IMR-90 (cell line): Measurements from ENCODE around the gene LAMA5. TPM values are rescaled to one million over a fixed set of nuclear protein-coding genes. Genes with fewer than 3 reads are reported as not detected.

ENCODE experiments used
- ATAC-seq: fragments of 200-7000 bp; cut with Tn5 transposase; 2 replicates; pipeline ENCODE4 v1.9.1; 2020; ENCODE audit warnings: low read depth, mild to moderate bottlenecking, moderate library complexity
- BruUV-seq: library from RNA; stranded (reverse); fragments of 400-500 nt; replicated peaks from 2 replicates; lab custom pipeline; 2021; lab: Mats Ljungman, UMichigan
- CTCF ChIA-PET: fragments of 300-600 bp; formaldehyde crosslinking; extraction: SDS; loops from one replicate; lab custom pipeline; 2021; ENCODE audit warnings: antibody characterized with exemption; lab: Yijun Ruan, JAX
- POLR2A ChIA-PET: fragments of 300-600 bp; sonication (Branson Sonifier 250); formaldehyde crosslinking; loops from one replicate; lab custom pipeline; 2022; ENCODE audit warnings: antibody characterized with exemption; ENCODE audit not compliant: unreplicated experiment; lab: Charles Lee
- DNase-seq: peaks from one replicate; pipeline ENCODE4 v3.0.0; 2013
- H2AFZ ChIP-seq: replicated peaks from 2 replicates; pipeline ENCODE3; 2013; ENCODE audit warnings: low read length, mild to moderate bottlenecking; ENCODE audit not compliant: poor library complexity
- H2AK5ac ChIP-seq: 2 replicates; pipeline ENCODE4 v1.6.1; 2013; ENCODE audit warnings: low read depth, low read length, inconsistent platforms
- H2AK9ac ChIP-seq: replicated peaks from 2 replicates; pipeline ENCODE3; 2013; ENCODE audit warnings: mild to moderate bottlenecking, low read depth, low read length, moderate library complexity; ENCODE audit not compliant: poor library complexity
- H2BK120ac ChIP-seq: 2 replicates; pipeline ENCODE4 v1.6.1; 2013; ENCODE audit warnings: low read depth, low read length, inconsistent platforms
- H2BK15ac ChIP-seq: 3 replicates; pipeline ENCODE4 v1.6.1; 2013; ENCODE audit warnings: low read depth, low read length, inconsistent platforms
- H2BK20ac ChIP-seq: 2 replicates; pipeline ENCODE4 v1.6.1; 2013; ENCODE audit warnings: low read depth, mild to moderate bottlenecking, inconsistent platforms, low read length, moderate library complexity
- H2BK5ac ChIP-seq: 2 replicates; pipeline ENCODE4 v1.6.1; 2013; ENCODE audit warnings: mild to moderate bottlenecking, low read depth, low read length, inconsistent platforms; ENCODE audit not compliant: poor library complexity, severe bottlenecking
- H3K14ac ChIP-seq: replicated peaks from 2 replicates; pipeline ENCODE4 v1.6.1; 2013; ENCODE audit warnings: low read depth, low read length, inconsistent platforms
- H3K18ac ChIP-seq: 2 replicates; pipeline ENCODE4 v1.6.1; 2013; ENCODE audit warnings: low read depth, low read length, control low read depth
- H3K23ac ChIP-seq: 2 replicates; pipeline ENCODE4 v1.6.1; 2013; ENCODE audit warnings: low read depth, low read length, inconsistent platforms
- H3K27ac ChIP-seq: 2 replicates; pipeline ENCODE4 v1.5.1; 2013; ENCODE audit warnings: mild to moderate bottlenecking, control low read depth, low read length; ENCODE audit not compliant: insufficient read depth
- H3K27me3 ChIP-seq: 2 replicates; pipeline ENCODE4 v1.6.1; 2013; ENCODE audit warnings: low read length; ENCODE audit not compliant: control insufficient read depth, insufficient read depth
- H3K36me3 ChIP-seq: 2 replicates; pipeline ENCODE4 v1.6.1; 2013; ENCODE audit warnings: low read length, mixed read lengths; ENCODE audit not compliant: control insufficient read depth, insufficient read depth
- H3K4ac ChIP-seq: 2 replicates; pipeline ENCODE4 v1.6.1; 2013; ENCODE audit warnings: low read depth, low read length, inconsistent platforms
- H3K4me1 ChIP-seq: 2 replicates; pipeline ENCODE4 v1.6.1; 2013; ENCODE audit warnings: low read length, mixed read lengths; ENCODE audit not compliant: control insufficient read depth, insufficient read depth
- H3K4me2 ChIP-seq: 2 replicates; pipeline ENCODE4 v1.6.1; 2013; ENCODE audit warnings: low read depth, mild to moderate bottlenecking, control low read depth, low read length, moderate library complexity
- H3K4me3 ChIP-seq: 2 replicates; pipeline ENCODE4 v1.5.1; 2013; ENCODE audit warnings: low read depth, mild to moderate bottlenecking, control low read depth, low read length, moderate library complexity; ENCODE audit not compliant: insufficient read depth
- H3K56ac ChIP-seq: 2 replicates; pipeline ENCODE4 v1.6.1; 2013; ENCODE audit warnings: low read length, inconsistent platforms; ENCODE audit not compliant: insufficient read depth; ENCODE audit errors: extremely low read depth
- H3K79me1 ChIP-seq, 2 experiments: 2 replicates each; pipeline ENCODE4 v1.6.1; 2013; ENCODE audit warnings: low read length in 2 of 2, inconsistent platforms in 1 of 2, low read depth in 1 of 2
- H3K9ac ChIP-seq: 2 replicates; pipeline ENCODE4 v1.6.1; 2013; ENCODE audit warnings: low read depth, low read length, control low read depth
- H3K9me1 ChIP-seq: 2 replicates; pipeline ENCODE4 v1.6.1; 2013; ENCODE audit warnings: low read length, inconsistent platforms; ENCODE audit not compliant: insufficient read depth
- H3K9me3 ChIP-seq: 2 replicates; pipeline ENCODE4 v1.6.1; 2013; ENCODE audit warnings: low read length; ENCODE audit not compliant: control insufficient read depth, insufficient read depth
- H4K20me1 ChIP-seq: 2 replicates; pipeline ENCODE4 v1.6.1; 2013; ENCODE audit warnings: low read length, inconsistent platforms; ENCODE audit not compliant: insufficient read depth
- H4K5ac ChIP-seq: 2 replicates; pipeline ENCODE4 v1.6.1; 2013; ENCODE audit warnings: mild to moderate bottlenecking, low read depth, low read length, control low read depth
- H4K8ac ChIP-seq, 2 experiments: 2 replicates each; pipeline ENCODE4 v1.6.1; 2013; ENCODE audit warnings: low read depth in 2 of 2, low read length in 2 of 2, control low read depth in 1 of 2, inconsistent platforms in 1 of 2
- H4K91ac ChIP-seq: 2 replicates; pipeline ENCODE4 v1.6.1; 2013; ENCODE audit warnings: low read depth, low read length, inconsistent platforms; ENCODE audit not compliant: insufficient read depth
- CHD1 ChIP-seq: IDR thresholded peaks from 2 replicates; pipeline ENCODE4 v1.6.1; 2012; ENCODE audit warnings: low read depth, low read length, improper control_type of control experiment
- MXI1 ChIP-seq: IDR thresholded peaks from 2 replicates; pipeline ENCODE4 v1.6.1; 2012; ENCODE audit warnings: low read depth, mild to moderate bottlenecking, low read length, moderate library complexity, borderline replicate concordance
- POLR2A ChIP-seq: IDR thresholded peaks from 2 replicates; pipeline ENCODE4 v1.6.1; 2012; ENCODE audit warnings: mild to moderate bottlenecking, low read depth, low read length
- RFX5 ChIP-seq: IDR thresholded peaks from 2 replicates; pipeline ENCODE4 v1.8.0; 2012; ENCODE audit warnings: low read depth, mild to moderate bottlenecking, low read length, moderate library complexity
- SMC3 ChIP-seq: fragments of 150-350 bp; IDR thresholded peaks from 2 replicates; pipeline ENCODE4 v1.6.1; 2016; ENCODE audit warnings: low read depth, mild to moderate bottlenecking, antibody characterized with exemption, low read length, moderate library complexity
- WGBS, 2 experiments: methylation state at CpG; one replicate each; pipeline versions ENCODE4 v1.1.5 to v1.1.7; 2013; ENCODE audit warnings: missing lambda C conversion rate in 2 of 2; ENCODE audit not compliant: insufficient read length in 1 of 2; ENCODE audit errors: extremely low coverage in 2 of 2; 5-methylcytosine and 5-hydroxymethylcytosine counted together
- dilution Hi-C: fragments of 300-500 bp; cut with HindIII; formaldehyde crosslinking; loops from one replicate; pipeline ENCODE4 v1.14.3; 2018; ENCODE audit warnings: low sequenced_read_pairs; ENCODE audit not compliant: unreplicated experiment
- in situ Hi-C: fragments of 300-500 bp; cut with MboI; formaldehyde crosslinking; loops from 3 replicates; pipeline ENCODE4 v1.14.3; 2019; ENCODE audit warnings: low sequenced_read_pairs, inconsistent platforms, mixed read lengths
- intact Hi-C: fragments of 100-400 bp; cut with micrococcal nuclease; formaldehyde crosslinking; loops from 2 replicates; pipeline ENCODE4 v1.10.0; 2022
- polyA plus RNA-seq, 3 experiments: library from polyadenylated mRNA; depleted of rRNA; stranded (reverse); fragments of >200 nt; gene quantifications; 2 replicates each; pipeline ENCODE4 v1.2.3, GENCODE V29; 2012; ENCODE audit warnings: low replicate concordance in 1 of 3
- total RNA-seq: library from RNA; depleted of rRNA; stranded (reverse); fragments of >200 nt; gene quantifications from 2 replicates; pipeline ENCODE4 v1.2.3, GENCODE V29; 2012
- TF ChIP-seq, protein P1 (sequence below): fragments of 150-350 bp; IDR thresholded peaks from 2 replicates; pipeline ENCODE4 v1.6.1; 2017; ENCODE audit warnings: mild to moderate bottlenecking, antibody characterized with exemption, low read length, low read depth

Gene LAMA5
- total and polyA plus RNA-seq, 2 of the 4 experiments (the other 2 are of a cell fraction), result 0.90 to 7.3 TPM

- Histone ChIP-seq H4K91ac (no peak overlapping the region), H3K9me3 (no peaks in the 10 kb centered on the region), H2BK120ac (no peak overlapping the region), H3K4me1 (no peaks in the 10 kb centered on the region), H3K79me1 (peaks cover 19 to 36% of the 10 kb centered on the region in 2 experiments), H3K9me1 (0 out of 2 replicates have a peak, but pooled peaks cover 8% of the 10 kb centered on the region), H2BK15ac (no peak overlapping the region), H2AFZ (no peak overlapping the region), H3K23ac (no peak overlapping the region), H3K27me3 (no peaks in the 10 kb centered on the region), H4K5ac (no peak overlapping the region), H3K9ac (no peak overlapping the region), H2BK5ac (no peak overlapping the region), H4K8ac (no peak overlapping the region), H3K14ac (no peak overlapping the region), H2AK9ac (no peak overlapping the region), H3K56ac (no peak overlapping the region), H3K18ac (no peak overlapping the region), H3K4ac (no peak overlapping the region), H2BK20ac (no peak overlapping the region), H3K4me3 (no peak overlapping the region), H3K27ac (no peak overlapping the region), H3K4me2 (no peak overlapping the region), H4K20me1 (peaks cover 37% of the 10 kb centered on the region), H2AK5ac (no peak overlapping the region), H3K36me3 (peaks cover 47% of the 10 kb centered on the region)
- in situ Hi-C loops, result loop anchor here (25.0 kb wide), 1 partner anchor 381 kb away; no protein-coding TSS in a partner anchor
- ATAC-seq (no peak), DNase-seq (no peak)
- BruUV-seq, result no TSS peak
- POLR2A ChIA-PET, result no interaction called here
- CTCF ChIA-PET, result no interaction called here
- no peak for TF ChIP-seq CHD1
- TF ChIP-seq MXI1, result no peak
- no peak for TF ChIP-seq SMC3
- TF ChIP-seq, protein P1, sequence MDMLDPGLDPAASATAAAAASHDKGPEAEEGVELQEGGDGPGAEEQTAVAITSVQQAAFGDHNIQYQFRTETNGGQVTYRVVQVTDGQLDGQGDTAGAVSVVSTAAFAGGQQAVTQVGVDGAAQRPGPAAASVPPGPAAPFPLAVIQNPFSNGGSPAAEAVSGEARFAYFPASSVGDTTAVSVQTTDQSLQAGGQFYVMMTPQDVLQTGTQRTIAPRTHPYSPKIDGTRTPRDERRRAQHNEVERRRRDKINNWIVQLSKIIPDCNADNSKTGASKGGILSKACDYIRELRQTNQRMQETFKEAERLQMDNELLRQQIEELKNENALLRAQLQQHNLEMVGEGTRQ, result no peak
- TF ChIP-seq RFX5, result no peak
- no peak for TF ChIP-seq POLR2A
- 90% methylated on average over 11 of the region's 12 CpGs; no CpG with 5 or more reads in 1 of the 2 experiments for WGBS, 2 experiments
- dilution Hi-C loops, result loop anchor here (25.0 kb wide), 1 partner anchor 106 kb away; no protein-coding TSS in a partner anchor
- intact Hi-C loops, result no loop called here
These were observed 26.2 kb upstream of the LAMA5 start for GRCh38 chr20:62393335-62393665.
